SH-SY5Y (cell line): ENCODE data around the gene RAB11B.

ENCODE experiments used
- GATA2 ChIP-seq: IDR thresholded peaks from 2 replicates; pipeline ENCODE4 v1.6.1; 2011; ENCODE audit warnings: mild to moderate bottlenecking, low read depth, low read length
- GATA3 ChIP-seq: IDR thresholded peaks from 2 replicates; pipeline ENCODE4 v1.6.1; 2011; ENCODE audit warnings: low read depth, mild to moderate bottlenecking, low read length, moderate library complexity

The RAB11B gene

GRCh38 chr19:8412783-8413628 is 22.8 kb downstream of the RAB11B start, which contains the start of gene MARCHF2:
Gene MARCHF2 (plus strand): TSS chr19:8413305. CDS start chr19:8421841, 8,536 bp downstream.
- TF ChIP-seq GATA3 (no peak), GATA2 (no peak)

- no peak for TF ChIP-seq GATA3
- TF ChIP-seq GATA2 = no peak
Measured at GRCh38 chr19:8413629-8413995, 23.5 kb downstream of the RAB11B start.

DNA sequence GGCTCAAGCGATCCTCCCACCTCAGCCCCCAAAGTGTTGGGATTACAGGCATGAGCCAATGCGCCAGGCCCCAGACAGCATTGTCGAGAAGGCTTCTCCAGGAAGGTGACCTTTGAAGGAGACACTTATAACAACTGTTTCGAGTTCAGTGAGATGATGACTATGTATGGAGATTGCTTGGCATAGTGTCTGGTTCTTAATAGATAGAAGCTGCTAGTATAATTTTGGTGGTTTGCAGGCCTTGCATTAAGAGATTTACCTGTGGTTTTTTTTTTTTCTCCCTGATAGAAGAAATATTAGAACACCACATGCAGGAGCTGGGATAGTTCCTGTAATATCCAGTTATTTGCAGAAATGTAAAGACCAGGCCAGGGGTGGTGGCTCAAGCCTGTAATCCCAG is 26.6 kb downstream of the RAB11B start:
- TF ChIP-seq GATA2 (no peak), GATA3 (no peak)

- TF ChIP-seq GATA2 (no peak), GATA3 (no peak)
Measured at GRCh38 chr19:8421484-8422461, 31.6 kb downstream of the RAB11B start.

GRCh38 chr19:8423817-8424223 is 33.7 kb downstream of the RAB11B start:
- TF ChIP-seq GATA2 = no peak
- TF ChIP-seq GATA3 = no peak

GRCh38 chr19:8426283-8426682 is 36.1 kb downstream of the RAB11B start:
- no peak for TF ChIP-seq GATA3
- TF ChIP-seq GATA2 = no peak

- TF ChIP-seq GATA3 = no peak
Measured at GRCh38 chr19:8429044-8429443, 38.9 kb downstream of the RAB11B start.

- TF ChIP-seq GATA3 = no peak
- TF ChIP-seq GATA2 = no peak
Measured at GRCh38 chr19:8429826-8430225, 39.7 kb downstream of the RAB11B start.

- no peak for TF ChIP-seq GATA3
- no peak for TF ChIP-seq GATA2
Measured at GRCh38 chr19:8430650-8431049, 40.5 kb downstream of the RAB11B start.

- TF ChIP-seq GATA3 = no peak
- no peak for TF ChIP-seq GATA2
Measured at GRCh38 chr19:8438236-8438635, 48.1 kb downstream of the RAB11B start.

DNA sequence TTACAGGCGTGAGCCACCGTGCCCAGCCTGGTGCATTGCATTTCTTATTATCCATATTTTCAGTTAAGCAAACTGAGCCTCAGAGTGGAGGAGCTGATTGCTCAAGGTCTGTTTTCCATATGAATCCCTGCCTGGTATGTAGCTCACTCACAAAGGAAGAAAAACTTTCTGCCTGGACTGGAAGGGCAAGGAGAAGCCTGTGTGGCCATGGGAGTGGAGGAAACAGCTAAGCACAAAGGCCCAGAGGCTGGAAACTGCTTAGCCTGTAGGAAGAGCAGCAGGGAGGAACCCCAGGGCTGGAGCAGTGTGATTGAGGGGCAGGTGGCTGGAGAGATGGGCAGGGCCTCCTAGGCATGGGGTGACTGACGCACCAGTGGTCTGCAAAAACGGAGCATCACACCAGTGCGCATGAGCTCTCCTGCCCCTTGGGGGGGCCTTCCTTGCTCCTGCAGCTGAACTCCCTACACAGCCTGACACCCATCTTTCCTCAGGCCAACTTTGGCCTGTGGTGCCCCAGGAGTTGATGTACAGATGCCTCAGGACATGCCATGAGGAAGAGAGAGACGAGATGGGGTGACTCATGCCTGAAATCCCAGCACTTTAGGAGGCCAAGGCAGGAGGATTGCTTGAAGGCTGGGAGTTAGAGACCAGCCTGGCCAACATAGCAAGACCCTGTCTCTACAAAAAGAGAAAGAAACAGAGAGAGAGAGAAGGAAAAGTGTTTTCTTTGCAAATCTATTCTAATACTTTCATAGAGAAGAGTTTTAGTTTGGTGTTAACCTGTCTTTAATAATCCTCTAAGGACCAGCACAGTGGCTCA is 51.8 kb downstream of the RAB11B start:
- TF ChIP-seq GATA3 = no peak
- TF ChIP-seq GATA2 = no peak

DNA sequence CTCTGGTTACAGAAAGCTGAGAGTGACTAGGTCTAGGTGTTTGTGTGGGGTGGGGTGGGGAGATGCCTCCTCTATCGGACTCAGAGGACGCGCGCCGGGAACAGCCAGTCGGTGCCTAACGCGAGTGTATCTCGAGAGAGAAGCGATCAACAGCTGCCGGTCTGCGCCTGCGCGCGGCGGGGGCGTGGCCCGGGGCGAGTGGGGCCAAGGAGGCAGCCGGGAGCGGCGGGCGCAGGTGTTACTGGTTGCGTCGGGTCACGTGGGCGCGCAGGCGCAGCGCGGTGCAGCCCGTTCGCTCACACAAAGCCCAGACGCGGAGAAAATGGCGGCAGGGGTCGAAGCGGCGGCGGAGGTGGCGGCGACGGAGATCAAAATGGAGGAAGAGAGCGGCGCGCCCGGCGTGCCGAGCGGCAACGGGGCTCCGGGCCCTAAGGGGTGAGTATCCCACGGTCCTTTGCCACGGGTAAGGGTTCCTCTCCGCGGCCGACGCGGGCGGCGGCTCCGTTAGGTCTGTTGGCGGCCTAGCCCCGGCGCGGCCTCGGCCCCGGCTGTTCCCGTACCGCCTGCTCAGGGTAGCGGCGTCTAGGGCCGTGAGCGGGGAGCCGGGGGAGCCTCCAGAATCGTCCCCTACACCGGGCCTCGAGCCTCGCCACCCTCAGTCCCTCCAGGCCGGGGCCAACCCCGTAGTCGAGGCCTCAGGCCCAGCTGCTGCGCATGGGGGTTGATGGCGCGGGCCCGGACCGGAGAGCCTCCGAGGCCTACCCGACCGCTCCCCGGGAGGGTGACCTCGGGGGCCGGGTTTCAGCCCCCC is 54.7 kb downstream of the RAB11B start, which contains the start of gene HNRNPM:
HNRNPM (plus strand) TSS at position 299 of the 811 bp plus-strand sequence; CDS start at position 323, 24 bp downstream.
- TF ChIP-seq GATA2 = no peak
- no peak for TF ChIP-seq GATA3
